Right lobe of liver (tissue), 6 donors: ENCODE results near the gene ANKRD33B. TPM values are rescaled to one million over a fixed set of nuclear protein-coding genes. Genes with fewer than 3 reads are reported as not detected.

Experiments
- ATAC-seq, 4 donors: fragments of 200-7000 bp; cut with Tn5 transposase; one replicate each; pipeline ENCODE4 v1.9.1; 2020; ENCODE audit warnings: mild to moderate bottlenecking in 4 of 4, moderate library complexity in 4 of 4
- DNase-seq, 3 donors: peaks; one replicate each; pipeline ENCODE4 v3.0.0-alpha.2; 2020
- H3K27ac ChIP-seq, 3 donors: fragments of 200-600 bp; one replicate each; pipeline ENCODE4 v1.8.0; 2022
- H3K27me3 ChIP-seq, 2 donors: fragments of 200-600 bp; one replicate each; pipeline ENCODE4 v1.8.0; 2022
- H3K36me3 ChIP-seq, 4 donors: fragments of 200-600 bp; sonication (generic) in 1 of 4; one replicate each; pipeline versions ENCODE4 v1.5.1 to v1.8.0; 2017 to 2022; ENCODE audit warnings: control low read depth in 1 of 4
- H3K4me1 ChIP-seq, 4 donors: fragments of 200-600 bp; sonication (generic) in 1 of 4; one replicate each; pipeline versions ENCODE4 v1.5.1 to v1.8.0; 2017 to 2022; ENCODE audit warnings: control low read depth in 1 of 4
- H3K4me3 ChIP-seq, 3 donors: fragments of 200-600 bp; one replicate each; pipeline ENCODE4 v1.8.0; 2022
- H3K9me3 ChIP-seq, 4 donors: fragments of 200-600 bp; sonication (generic) in 1 of 4; one replicate each; pipeline versions ENCODE4 v1.5.1 to v1.8.0; 2017 to 2022; ENCODE audit warnings: control low read depth in 1 of 4
- POLR2A ChIP-seq: fragments of 450-650 bp; IDR thresholded peaks from one replicate; pipeline ENCODE4 v1.6.1; 2017; ENCODE audit warnings: antibody characterized with exemption, mild to moderate bottlenecking
- WGBS: methylation state at CpG from one replicate; pipeline ENCODE4 v1.1.6; 2018; ENCODE audit warnings: low coverage, low lambda C conversion rate; ENCODE audit not compliant: insufficient coverage; ENCODE audit errors: missing lambda C conversion rate; 5-methylcytosine and 5-hydroxymethylcytosine counted together
- intact Hi-C, 2 donors: fragments of 100-400 bp; cut with DNase I; formaldehyde crosslinking; loops; one replicate each; pipeline versions ENCODE4 v1.11.2 to v1.14.1; 2022
- total RNA-seq, 6 experiments: library from RNA; depleted of rRNA in 2 of 6; stranded (reverse); fragments of >200 nt in 2 of 6; fragmentation: NEBNext Ultra II Directional in 3 of 6; extraction: Animal tissue kit (Norgen Biotek cat#: 25700) in 3 of 6; gene quantifications; one replicate each; pipeline versions ENCODE4 v1.1.0 to v1.2.4, GENCODE V29; 2016 to 2023
- TF ChIP-seq, protein P1 (sequence below), 4 donors: fragments of 200-600 bp in 3 of 4; fragments of 450-650 bp in 1 of 4; IDR thresholded peaks; one replicate each; pipeline versions ENCODE4 v1.5.1 to v1.8.0; 2016 to 2022; ENCODE audit warnings: antibody characterized with exemption in 4 of 4, mild to moderate bottlenecking in 2 of 4
- donor health status: DM: no; HTN: yes; CAD: no.
- donor health status: DM: no; HTN: no; CAD: no.
- donor health status: DM: no; HTN: no; CAD: no.
- donor health status: DM: no; HTN: yes; CAD: no.
- donor health status: DM: no; HTN: yes; CAD: no.

The ANKRD33B gene
- total RNA-seq, 6 experiments from 2014 or later = 0.16 to 1.3 (median 0.29) TPM

DNA sequence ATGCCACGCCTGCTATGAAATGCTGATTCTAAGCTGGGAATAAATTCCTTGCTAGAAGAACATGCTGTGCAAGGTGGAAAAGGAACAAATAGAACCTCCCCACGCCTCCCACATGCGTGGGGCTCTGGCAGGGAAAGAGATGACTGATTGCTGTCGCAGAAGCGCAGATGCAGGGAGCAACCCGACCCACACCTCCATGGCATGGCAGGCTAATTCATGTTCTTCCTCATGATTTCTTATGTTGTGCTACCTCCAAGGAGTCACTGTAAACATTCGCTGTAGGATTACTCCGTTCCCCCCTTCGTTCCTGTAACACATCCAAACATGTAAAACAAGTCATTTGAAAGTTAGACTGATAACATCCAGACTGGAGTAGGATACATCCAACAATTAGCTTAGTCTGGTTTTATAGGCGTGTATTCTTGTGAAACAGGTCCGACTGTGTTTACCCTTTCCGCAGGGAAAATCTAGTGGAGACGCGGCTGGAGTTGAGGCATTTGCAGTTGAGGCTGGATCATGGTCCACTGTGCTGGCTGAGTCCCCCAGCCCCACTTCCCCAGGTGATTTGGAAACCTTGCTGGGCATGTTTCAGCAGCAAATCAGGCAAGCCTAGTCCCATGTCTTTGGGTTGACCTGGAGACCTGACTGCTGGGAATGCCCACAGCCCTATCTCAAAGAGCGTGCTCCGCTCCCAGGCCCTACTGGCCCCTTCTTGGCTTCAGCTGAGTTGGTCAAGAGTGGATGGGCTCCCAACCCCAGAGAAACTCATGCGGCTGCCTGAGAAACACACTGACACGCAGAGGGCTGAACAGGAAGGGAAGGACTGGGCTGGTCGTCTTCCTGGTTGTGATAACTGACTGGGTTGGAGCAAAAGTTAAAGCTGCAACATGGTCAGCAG lies 24.8 kb upstream of the ANKRD33B start:
- Histone ChIP-seq H3K27me3 (no peaks in the 10 kb centered on the region), H3K36me3 (no peaks in the 10 kb centered on the region), H3K27ac (no peak overlapping the region), H3K4me3 (no peak overlapping the region), H3K9me3 (no peaks in the 10 kb centered on the region), H3K4me1 (no peaks in the 10 kb centered on the region)
- intact Hi-C loops = no loop called here
- 54% methylated on average over 16 of the region's 19 CpGs for WGBS
- TF ChIP-seq POLR2A = no peak
- TF ChIP-seq, protein P1, sequence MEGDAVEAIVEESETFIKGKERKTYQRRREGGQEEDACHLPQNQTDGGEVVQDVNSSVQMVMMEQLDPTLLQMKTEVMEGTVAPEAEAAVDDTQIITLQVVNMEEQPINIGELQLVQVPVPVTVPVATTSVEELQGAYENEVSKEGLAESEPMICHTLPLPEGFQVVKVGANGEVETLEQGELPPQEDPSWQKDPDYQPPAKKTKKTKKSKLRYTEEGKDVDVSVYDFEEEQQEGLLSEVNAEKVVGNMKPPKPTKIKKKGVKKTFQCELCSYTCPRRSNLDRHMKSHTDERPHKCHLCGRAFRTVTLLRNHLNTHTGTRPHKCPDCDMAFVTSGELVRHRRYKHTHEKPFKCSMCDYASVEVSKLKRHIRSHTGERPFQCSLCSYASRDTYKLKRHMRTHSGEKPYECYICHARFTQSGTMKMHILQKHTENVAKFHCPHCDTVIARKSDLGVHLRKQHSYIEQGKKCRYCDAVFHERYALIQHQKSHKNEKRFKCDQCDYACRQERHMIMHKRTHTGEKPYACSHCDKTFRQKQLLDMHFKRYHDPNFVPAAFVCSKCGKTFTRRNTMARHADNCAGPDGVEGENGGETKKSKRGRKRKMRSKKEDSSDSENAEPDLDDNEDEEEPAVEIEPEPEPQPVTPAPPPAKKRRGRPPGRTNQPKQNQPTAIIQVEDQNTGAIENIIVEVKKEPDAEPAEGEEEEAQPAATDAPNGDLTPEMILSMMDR (IDR thresholded peaks at IDR 0.05) = no peak
- DNase-seq = no peak
- ATAC-seq = peak in 1 of 4 donors; percentile 39

DNA sequence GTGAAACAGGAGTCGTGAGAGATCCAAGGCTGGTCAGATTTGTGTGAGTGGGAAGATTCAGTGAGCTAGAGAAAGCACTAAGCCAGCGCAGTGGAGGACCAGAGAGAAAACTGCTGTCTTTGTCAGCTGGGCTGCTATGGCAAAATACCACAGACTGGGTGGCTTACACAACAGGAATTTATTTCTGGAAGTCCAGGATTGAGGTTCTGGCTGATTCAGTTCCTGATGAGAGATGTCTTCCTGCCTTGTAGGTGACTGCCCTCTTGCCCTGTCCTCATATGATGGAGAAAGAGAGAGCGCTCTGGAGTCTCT lies 24.2 kb upstream of the ANKRD33B start:
- TF ChIP-seq POLR2A = no peak
- TF ChIP-seq, protein P1 (IDR thresholded peaks at IDR 0.05) = no peak
- Histone ChIP-seq H3K4me3 (no peak overlapping the region), H3K4me1 (no peaks in the 10 kb centered on the region), H3K36me3 (no peaks in the 10 kb centered on the region), H3K9me3 (no peaks in the 10 kb centered on the region), H3K27ac (no peak overlapping the region), H3K27me3 (no peaks in the 10 kb centered on the region)
- ATAC-seq (no peak), DNase-seq (no peak)
- intact Hi-C loops = no loop called here
- WGBS = 75% methylated on average over 2 of the region's 3 CpGs

DNA sequence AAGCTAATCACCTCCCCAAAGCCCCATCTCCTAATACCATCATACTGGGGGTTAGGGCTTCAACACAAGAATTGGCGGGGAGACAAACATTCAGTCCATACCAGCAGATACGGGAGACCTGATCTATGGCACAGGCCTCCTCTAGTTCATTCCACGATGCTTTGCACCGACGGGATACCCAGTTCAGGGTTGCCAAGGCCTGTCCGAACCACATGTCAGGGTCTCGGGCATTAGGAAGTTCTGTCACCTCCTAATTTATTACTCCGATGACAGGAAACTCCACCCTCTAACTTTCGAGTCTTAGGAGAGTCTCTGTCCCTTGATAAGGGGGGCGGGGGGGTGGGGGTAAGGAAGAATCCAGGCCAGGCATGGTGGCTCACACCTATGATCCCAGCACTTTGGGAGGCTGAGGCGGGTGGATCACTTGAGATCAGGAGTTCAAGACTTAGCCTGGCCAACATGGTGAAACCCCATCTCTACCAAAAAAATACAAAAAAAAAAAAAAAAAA lies 23.8 kb upstream of the ANKRD33B start:
- no peaks in the 10 kb centered on the region for H3K4me1 ChIP-seq
- H3K27ac ChIP-seq = no peak overlapping the region
- TF ChIP-seq, protein P1 (IDR thresholded peaks at IDR 0.05) = no peak
- no peak for TF ChIP-seq POLR2A
- no peaks in the 10 kb centered on the region for H3K36me3 ChIP-seq
- H3K4me3 ChIP-seq = no peak overlapping the region
- no peak for ATAC-seq
- intact Hi-C loops = no loop called here
- WGBS = 55% methylated on average over 2 of the region's 11 CpGs
- no peaks in the 10 kb centered on the region for H3K9me3 ChIP-seq
- no peaks in the 10 kb centered on the region for H3K27me3 ChIP-seq
- DNase-seq = no peak

DNA sequence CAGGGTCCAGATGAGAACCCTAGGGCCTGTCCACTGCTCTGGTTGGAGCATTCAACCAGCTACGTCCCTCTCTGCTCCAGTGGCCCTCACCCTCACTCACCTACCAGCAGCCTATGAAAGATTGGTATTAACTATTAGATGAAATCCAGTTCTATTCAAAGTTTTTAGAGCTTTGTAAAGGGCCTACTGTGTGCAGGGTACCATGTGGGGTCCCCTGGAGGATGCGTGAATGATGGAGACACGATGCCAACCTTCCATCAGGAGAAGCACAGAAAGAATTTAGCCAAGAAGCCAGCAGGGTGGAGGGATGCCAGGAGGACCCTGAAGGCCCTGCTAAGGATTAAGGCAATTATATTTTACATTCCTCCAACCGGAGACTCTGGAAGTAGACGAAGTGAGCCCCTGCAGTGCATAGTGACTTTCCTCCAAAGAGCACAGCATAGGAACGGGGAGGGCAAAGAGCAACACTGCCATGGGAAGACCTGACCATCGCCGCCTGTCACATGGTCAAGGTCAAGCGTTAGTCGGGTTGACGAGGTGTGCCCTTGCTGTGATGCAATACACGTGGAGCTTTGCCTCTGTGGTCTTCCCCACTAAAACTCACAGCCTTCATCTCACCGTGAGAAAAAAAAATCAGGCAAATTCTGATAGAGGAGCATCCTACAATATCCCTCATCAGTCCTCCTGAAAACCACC lies 22.8 kb upstream of the ANKRD33B start:
- Histone ChIP-seq H3K27ac (no peak overlapping the region), H3K9me3 (no peaks in the 10 kb centered on the region), H3K27me3 (no peaks in the 10 kb centered on the region), H3K4me1 (no peaks in the 10 kb centered on the region), H3K36me3 (no peaks in the 10 kb centered on the region), H3K4me3 (no peak overlapping the region)
- TF ChIP-seq, protein P1 (IDR thresholded peaks at IDR 0.05) = no peak
- no peak for TF ChIP-seq POLR2A
- DNase-seq = no peak
- ATAC-seq = no peak
- intact Hi-C loops = no loop called here
- WGBS = 59% methylated on average over 10 of the region's 13 CpGs
